ENCODE results near the gene ADARB2.

The ADARB2 gene

GRCh38 chr10:1582739-1583138 lies 154.6 kb downstream of the ADARB2 start:
- TF ChIP-seq FOXP2 (optimal IDR thresholded peaks at IDR 0.05; ENCODE audit: borderline replicate concordance, extremely low read depth, extremely low read length, insufficient read depth): no peak
- TF ChIP-seq, protein P1, sequence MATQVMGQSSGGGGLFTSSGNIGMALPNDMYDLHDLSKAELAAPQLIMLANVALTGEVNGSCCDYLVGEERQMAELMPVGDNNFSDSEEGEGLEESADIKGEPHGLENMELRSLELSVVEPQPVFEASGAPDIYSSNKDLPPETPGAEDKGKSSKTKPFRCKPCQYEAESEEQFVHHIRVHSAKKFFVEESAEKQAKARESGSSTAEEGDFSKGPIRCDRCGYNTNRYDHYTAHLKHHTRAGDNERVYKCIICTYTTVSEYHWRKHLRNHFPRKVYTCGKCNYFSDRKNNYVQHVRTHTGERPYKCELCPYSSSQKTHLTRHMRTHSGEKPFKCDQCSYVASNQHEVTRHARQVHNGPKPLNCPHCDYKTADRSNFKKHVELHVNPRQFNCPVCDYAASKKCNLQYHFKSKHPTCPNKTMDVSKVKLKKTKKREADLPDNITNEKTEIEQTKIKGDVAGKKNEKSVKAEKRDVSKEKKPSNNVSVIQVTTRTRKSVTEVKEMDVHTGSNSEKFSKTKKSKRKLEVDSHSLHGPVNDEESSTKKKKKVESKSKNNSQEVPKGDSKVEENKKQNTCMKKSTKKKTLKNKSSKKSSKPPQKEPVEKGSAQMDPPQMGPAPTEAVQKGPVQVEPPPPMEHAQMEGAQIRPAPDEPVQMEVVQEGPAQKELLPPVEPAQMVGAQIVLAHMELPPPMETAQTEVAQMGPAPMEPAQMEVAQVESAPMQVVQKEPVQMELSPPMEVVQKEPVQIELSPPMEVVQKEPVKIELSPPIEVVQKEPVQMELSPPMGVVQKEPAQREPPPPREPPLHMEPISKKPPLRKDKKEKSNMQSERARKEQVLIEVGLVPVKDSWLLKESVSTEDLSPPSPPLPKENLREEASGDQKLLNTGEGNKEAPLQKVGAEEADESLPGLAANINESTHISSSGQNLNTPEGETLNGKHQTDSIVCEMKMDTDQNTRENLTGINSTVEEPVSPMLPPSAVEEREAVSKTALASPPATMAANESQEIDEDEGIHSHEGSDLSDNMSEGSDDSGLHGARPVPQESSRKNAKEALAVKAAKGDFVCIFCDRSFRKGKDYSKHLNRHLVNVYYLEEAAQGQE (IDR thresholded peaks at IDR 0.05; ENCODE audit: insufficient read depth in 1 of 2, low read depth in 2 of 2, low read length in 2 of 2): no peak
- no peak for TF ChIP-seq SIN3A (IDR thresholded peaks at IDR 0.05; ENCODE audit: borderline replicate concordance, insufficient read depth, low read length)
- no peak for TF ChIP-seq POLR2AphosphoS5 (IDR thresholded peaks at IDR 0.05; ENCODE audit: low read depth, low read length)
- no peak for TF ChIP-seq TAF1 (IDR thresholded peaks at IDR 0.05; ENCODE audit: borderline replicate concordance, insufficient read depth, low read length)

DNA sequence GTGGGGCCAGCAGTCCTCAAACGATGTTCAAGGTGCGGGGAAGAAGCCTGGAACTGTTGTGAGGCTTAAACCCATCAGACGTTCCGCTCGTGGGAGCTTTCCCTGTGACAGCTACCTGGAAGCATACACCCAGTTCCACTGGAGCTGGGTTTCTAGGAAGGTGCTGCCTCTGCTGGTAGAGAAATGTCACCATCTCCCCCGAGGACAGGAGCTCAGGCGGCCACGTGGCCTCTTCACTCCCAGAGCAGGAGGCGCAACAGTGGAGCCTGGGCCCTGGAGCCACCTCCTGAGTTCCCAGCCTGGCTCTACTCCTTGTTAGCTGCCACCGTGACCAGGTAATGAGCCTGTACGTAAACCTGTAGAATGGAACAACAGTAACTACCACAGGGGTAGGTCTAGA lies 156.1 kb downstream of the ADARB2 start:
- TF ChIP-seq TAF1 (IDR thresholded peaks at IDR 0.05; ENCODE audit: borderline replicate concordance, insufficient read depth, low read length) (no peak), POLR2AphosphoS5 (IDR thresholded peaks at IDR 0.05; ENCODE audit: low read depth, low read length) (no peak), FOXP2 (optimal IDR thresholded peaks at IDR 0.05; ENCODE audit: borderline replicate concordance, extremely low read depth, extremely low read length, insufficient read depth) (no peak), SIN3A (IDR thresholded peaks at IDR 0.05; ENCODE audit: borderline replicate concordance, insufficient read depth, low read length) (no peak)
- TF ChIP-seq, protein P1 (IDR thresholded peaks at IDR 0.05; ENCODE audit: insufficient read depth in 1 of 2, low read depth in 2 of 2, low read length in 2 of 2): no peak

DNA sequence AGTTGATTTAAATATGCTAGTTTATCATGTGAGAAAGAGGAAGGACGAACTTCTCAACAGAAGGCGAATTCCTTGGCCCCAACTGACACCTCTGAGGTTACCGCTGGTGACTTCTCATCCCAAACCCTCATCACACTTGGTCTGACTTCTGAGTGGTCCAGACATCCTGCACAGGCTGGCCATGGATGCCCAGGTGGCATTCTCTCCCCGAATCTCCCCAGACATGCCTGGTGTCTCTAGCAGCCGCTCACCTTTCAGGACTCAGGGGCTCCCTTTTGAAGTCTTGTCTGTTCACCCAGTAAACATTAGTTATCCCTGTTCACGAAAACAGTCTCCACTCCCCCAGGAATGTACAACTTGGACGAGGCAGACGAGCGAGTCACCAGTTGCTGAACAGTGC lies 157.7 kb downstream of the ADARB2 start:
- TF ChIP-seq TAF1 (IDR thresholded peaks at IDR 0.05; ENCODE audit: borderline replicate concordance, insufficient read depth, low read length) (no peak), FOXP2 (optimal IDR thresholded peaks at IDR 0.05; ENCODE audit: borderline replicate concordance, extremely low read depth, extremely low read length, insufficient read depth) (no peak), POLR2AphosphoS5 (IDR thresholded peaks at IDR 0.05; ENCODE audit: low read depth, low read length) (no peak), SIN3A (IDR thresholded peaks at IDR 0.05; ENCODE audit: borderline replicate concordance, insufficient read depth, low read length) (no peak)
- TF ChIP-seq, protein P1 (IDR thresholded peaks at IDR 0.05; ENCODE audit: insufficient read depth in 1 of 2, low read depth in 2 of 2, low read length in 2 of 2): no peak

DNA sequence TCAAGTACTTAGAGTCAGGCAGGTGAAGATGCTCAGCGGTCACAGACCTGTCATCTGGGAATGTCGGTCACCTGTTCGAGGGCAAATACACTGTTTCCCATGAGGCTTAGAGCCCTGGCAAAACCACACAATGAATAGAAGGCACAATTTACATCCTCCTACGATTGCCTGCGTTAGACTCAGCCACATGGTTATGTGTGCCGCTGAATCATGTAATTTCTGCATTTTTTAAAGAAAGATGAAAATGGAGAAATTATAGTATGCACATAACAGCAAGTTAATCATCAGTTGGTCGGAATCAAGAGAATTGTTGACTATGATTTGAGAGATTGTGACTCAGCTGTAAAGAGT lies 158.2 kb downstream of the ADARB2 start:
- TF ChIP-seq, protein P1 (IDR thresholded peaks at IDR 0.05; ENCODE audit: insufficient read depth in 1 of 2, low read depth in 2 of 2, low read length in 2 of 2): no peak
- TF ChIP-seq TAF1 (IDR thresholded peaks at IDR 0.05; ENCODE audit: borderline replicate concordance, insufficient read depth, low read length): no peak
- no peak for TF ChIP-seq SIN3A (IDR thresholded peaks at IDR 0.05; ENCODE audit: borderline replicate concordance, insufficient read depth, low read length)
- TF ChIP-seq FOXP2 (optimal IDR thresholded peaks at IDR 0.05; ENCODE audit: borderline replicate concordance, extremely low read depth, extremely low read length, insufficient read depth): no peak
- no peak for TF ChIP-seq POLR2AphosphoS5 (IDR thresholded peaks at IDR 0.05; ENCODE audit: low read depth, low read length)
